Measurements from ENCODE around the gene CIPC.

GRCh38 chr14:77130386-77130785 lies 32.3 kb downstream of the CIPC start:
- TF ChIP-seq EZH2 (IDR thresholded peaks at IDR 0.05; ENCODE audit: borderline replicate concordance, low read depth, low read length, severe bottlenecking), result no peak
- TF ChIP-seq CTCF (IDR thresholded peaks at IDR 0.05; ENCODE audit: borderline replicate concordance, extremely low read depth, low read length, poor library complexity, severe bottlenecking), result no peak
